Epithelial cell of esophagus (primary cell): ENCODE results near the gene ZNF335.
"Not testable (repeated sequence)": the region's sequence is repeated elsewhere in the genome, so short reads cannot be mapped to it uniquely, and the experiment has no call there.

ENCODE experiments used
- DNase-seq: peaks from one replicate; pipeline ENCODE4 v3.0.0; 2010; ENCODE audit warnings: low read depth
- H3K4me3 ChIP-seq: 2 replicates; pipeline ENCODE4 v1.5.1; 2011; ENCODE audit warnings: mild to moderate bottlenecking, low read length, control low read depth
- CTCF ChIP-seq: IDR thresholded peaks from 2 replicates; pipeline ENCODE4 v1.5.1; 2011; ENCODE audit warnings: low read depth, mild to moderate bottlenecking, low read length, control low read depth, inconsistent platforms; ENCODE audit not compliant: insufficient read depth; ENCODE audit errors: missing control alignments

ZNF335 gene

GRCh38 chr20:45963059-45964005 lies 8.7 kb downstream of the ZNF335 start:
- DNase-seq, result peak; percentile 68
- TF ChIP-seq CTCF, result peak; percentile 45
- H3K4me3 ChIP-seq, result no peak overlapping the region

DNA sequence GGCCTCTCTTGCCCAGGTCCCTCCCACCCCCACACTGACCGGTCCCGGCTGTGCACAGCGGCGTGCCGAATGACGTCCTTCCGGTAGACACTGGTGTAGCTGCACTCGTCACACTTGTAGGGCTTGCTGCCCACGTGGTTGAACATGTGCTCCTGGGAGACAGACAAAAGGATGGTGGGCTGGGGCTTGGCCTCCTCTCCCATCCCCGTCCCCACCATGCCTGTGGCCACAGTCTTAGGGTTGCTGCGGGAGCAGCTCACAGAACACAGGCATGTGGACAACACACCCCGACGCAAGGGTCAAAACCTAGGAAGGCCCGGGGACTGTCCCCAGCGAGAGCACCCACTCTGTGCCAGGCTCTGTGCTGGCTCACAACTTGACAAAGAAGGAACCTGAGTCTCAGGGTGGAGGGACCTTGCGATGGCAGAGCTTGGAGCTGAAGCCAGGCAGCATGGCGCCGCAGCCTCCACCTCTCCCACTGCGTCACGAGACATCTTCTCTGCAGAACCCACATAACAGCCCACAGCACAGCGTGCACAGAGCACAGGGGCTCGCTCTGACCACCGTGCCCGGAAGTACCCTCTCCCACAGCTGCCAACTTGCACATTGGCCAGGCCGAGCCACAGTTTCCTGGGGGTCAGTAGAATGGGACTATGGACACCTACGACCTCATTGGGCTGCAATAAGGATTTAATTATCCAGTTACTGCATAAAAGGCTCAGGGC lies 9.8 kb downstream of the ZNF335 start:
- no peak overlapping the region for H3K4me3 ChIP-seq
- TF ChIP-seq CTCF, result no peak
- DNase-seq, result no peak

DNA sequence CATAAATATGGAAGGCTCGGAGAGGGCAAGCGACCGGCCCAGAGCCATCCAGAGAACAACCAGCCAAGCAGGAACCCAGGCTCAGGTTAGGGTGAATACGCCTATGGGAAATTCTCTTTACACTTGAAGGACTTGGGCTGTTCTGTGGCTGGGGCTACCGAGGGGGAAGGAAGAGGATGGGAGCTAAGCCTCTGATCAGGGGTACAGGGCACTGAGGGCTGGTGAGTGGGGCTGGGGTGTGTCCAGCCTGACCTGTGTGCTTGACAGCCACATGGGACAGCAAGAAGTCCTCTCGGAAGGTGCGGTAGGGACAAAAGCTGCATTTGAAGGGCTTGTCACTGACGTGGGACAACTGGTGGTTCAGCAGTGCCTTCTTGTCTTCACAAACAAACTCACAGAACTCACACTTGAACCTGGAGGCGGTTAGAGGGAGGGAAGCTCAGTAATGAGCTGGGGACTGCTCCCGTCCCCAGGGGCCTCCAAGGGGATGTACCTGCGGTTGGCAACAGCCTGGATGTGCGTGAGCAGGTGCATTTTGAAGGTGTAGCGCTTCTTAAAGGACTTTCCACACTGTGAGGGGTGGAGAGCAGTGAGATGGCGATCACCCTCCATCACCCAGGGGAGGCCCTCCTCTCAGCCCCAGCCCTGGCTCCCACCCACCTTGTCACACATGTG lies 11.9 kb downstream of the ZNF335 start:
- no peak for TF ChIP-seq CTCF
- DNase-seq, result no peak
- no peak overlapping the region for H3K4me3 ChIP-seq

DNA sequence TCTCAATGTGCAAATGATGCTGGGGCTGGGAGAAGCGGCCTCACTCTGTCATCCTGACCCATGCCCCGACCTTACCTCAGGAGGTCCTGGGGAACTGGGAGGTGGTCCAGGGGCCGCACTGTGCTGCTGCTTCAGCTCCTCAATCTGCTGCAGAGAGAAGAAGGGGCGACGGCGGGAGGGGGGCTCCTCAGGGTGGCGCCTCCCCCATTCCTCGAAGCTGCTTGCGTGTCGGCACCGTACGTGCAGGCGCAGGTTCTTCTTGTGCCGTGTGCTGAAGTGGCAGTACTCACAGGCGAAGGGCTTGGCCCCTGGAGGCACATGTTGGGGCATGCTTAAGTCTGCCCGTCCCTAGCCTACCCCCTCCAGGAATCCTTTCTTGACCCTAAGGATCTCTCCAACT lies 12.9 kb downstream of the ZNF335 start:
- H3K4me3 ChIP-seq, result no peak overlapping the region
- no peak for TF ChIP-seq CTCF
- no peak for DNase-seq

DNA sequence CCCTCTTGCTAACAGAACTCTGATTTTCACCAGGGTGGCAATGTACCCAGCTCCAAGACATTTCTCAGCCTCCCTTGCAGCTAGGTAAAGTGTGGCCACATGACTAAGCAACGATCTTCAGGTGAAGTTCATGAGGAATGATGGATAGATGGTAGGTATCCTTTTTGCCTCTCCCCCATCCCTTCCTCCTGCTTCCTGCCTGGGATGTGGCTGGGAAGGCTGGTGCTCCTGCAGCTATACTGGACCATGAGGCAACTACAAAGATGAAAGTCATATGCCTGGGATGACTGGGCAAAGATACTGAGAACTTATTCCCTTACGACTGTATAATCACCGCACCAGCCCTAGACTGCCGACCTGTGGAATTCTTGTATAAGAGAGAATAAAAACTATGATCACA lies 13.4 kb downstream of the ZNF335 start:
- TF ChIP-seq CTCF, result no peak
- DNase-seq, result no peak
- no peak overlapping the region for H3K4me3 ChIP-seq

- no peak for TF ChIP-seq CTCF
- no peak overlapping the region for H3K4me3 ChIP-seq
- DNase-seq, result no peak
These were observed 14.7 kb downstream of the ZNF335 start for GRCh38 chr20:45957021-45957941.

- not testable (repeated sequence) for H3K4me3 ChIP-seq, DNase-seq
These were observed 15.7 kb downstream of the ZNF335 start for GRCh38 chr20:45956326-45956725.
